GM23338 (cell line): Measurements from ENCODE around the gene ENTPD8.

Experiments
- CREB1 ChIP-seq: fragments of 250-450 bp; sonication (Bioruptor Pico); IDR thresholded peaks from 2 replicates; pipeline ENCODE4 v1.5.0; 2020; ENCODE audit warnings: low read depth, mild to moderate bottlenecking, moderate library complexity
- CTCF ChIP-seq, 2 experiments: fragments of 200-600 bp in 1 of 2; sonication (generic) in 1 of 2; conservative IDR thresholded peaks; 2 replicates each; pipeline versions ENCODE4 v1.5.1 to v1.6.1; 2016 to 2017; ENCODE audit warnings: antibody characterized with exemption in 2 of 2, low read depth in 2 of 2, mild to moderate bottlenecking in 2 of 2, moderate library complexity in 1 of 2
- ETS1 ChIP-seq: IDR thresholded peaks from 2 replicates; pipeline ENCODE4 v1.6.1; 2016; ENCODE audit warnings: antibody characterized with exemption
- EZH2 ChIP-seq: fragments of 200-600 bp; sonication (generic); IDR thresholded peaks from one replicate; pipeline ENCODE4 v1.8.0; 2017; ENCODE audit warnings: antibody characterized with exemption, mild to moderate bottlenecking, low read depth; ENCODE audit not compliant: unreplicated experiment
- EZH2phosphoT487 ChIP-seq: fragments of 200-600 bp; sonication (generic); IDR thresholded peaks from one replicate; pipeline ENCODE4 v1.8.1; 2018; ENCODE audit warnings: antibody characterized with exemption; ENCODE audit not compliant: unreplicated experiment
- JUNB ChIP-seq: IDR thresholded peaks from one replicate; pipeline ENCODE4 v1.6.1; 2016; ENCODE audit warnings: antibody characterized with exemption; ENCODE audit not compliant: unreplicated experiment
- NANOG ChIP-seq: IDR thresholded peaks from 2 replicates; pipeline ENCODE4 v1.6.1; 2016; ENCODE audit warnings: antibody characterized with exemption, borderline replicate concordance
- POLR2AphosphoS5 ChIP-seq: IDR thresholded peaks from 2 replicates; pipeline ENCODE4 v1.6.1; 2016; ENCODE audit warnings: antibody characterized with exemption, low read depth
- REST ChIP-seq: IDR thresholded peaks from one replicate; pipeline ENCODE4 v1.6.1; 2018; ENCODE audit warnings: antibody characterized with exemption; ENCODE audit not compliant: unreplicated experiment
- STAT1 ChIP-seq: IDR thresholded peaks from one replicate; pipeline ENCODE4 v1.6.1; 2016; ENCODE audit warnings: antibody characterized with exemption; ENCODE audit not compliant: unreplicated experiment
- ZNF114 ChIP-seq: fragments of 250-450 bp; sonication (Bioruptor Pico); IDR thresholded peaks from 2 replicates; pipeline ENCODE4 v1.5.0; 2020; ENCODE audit warnings: mild to moderate bottlenecking, moderate library complexity
- ZNF331 ChIP-seq: fragments of 250-450 bp; sonication (Bioruptor Pico); IDR thresholded peaks from 2 replicates; pipeline ENCODE4 v1.5.0; 2020; ENCODE audit warnings: low read depth, mild to moderate bottlenecking, moderate library complexity
- ZNF462 ChIP-seq: fragments of 250-450 bp; sonication (Bioruptor Pico); IDR thresholded peaks from 2 replicates; pipeline ENCODE4 v1.5.0; 2020; ENCODE audit warnings: mild to moderate bottlenecking, moderate library complexity

- TF ChIP-seq POLR2AphosphoS5, result no peak
- no peak for TF ChIP-seq CTCF (conservative IDR thresholded peaks at IDR 0.05; ENCODE audit: low read depth in 2 of 2)
- no peak for TF ChIP-seq JUNB
- TF ChIP-seq EZH2, result no peak
- TF ChIP-seq CREB1 (CRISPR knock-in tag), result no peak
- TF ChIP-seq REST, result no peak
- no peak for TF ChIP-seq EZH2phosphoT487
- TF ChIP-seq ZNF331 (CRISPR knock-in tag), result no peak
- no peak for TF ChIP-seq ZNF114
- no peak for TF ChIP-seq ETS1
- no peak for TF ChIP-seq STAT1
- no peak for TF ChIP-seq NANOG
- TF ChIP-seq ZNF462, result no peak
Observed at GRCh38 chr9:137458194-137459151, 17.3 kb upstream of the ENTPD8 start.
